Transverse colon (tissue), 4 donors: ENCODE results near the gene MYO1C. TPM values are rescaled to one million over a fixed set of nuclear protein-coding genes. Genes with fewer than 3 reads are reported as not detected.

ENCODE experiments used
- DNase-seq: peaks from one replicate; pipeline ENCODE4 v3.0.0-alpha.2; 2019
- H3K27ac ChIP-seq, 4 donors: fragments of 200-600 bp; sonication (generic); 2 replicates each; pipeline ENCODE4 v1.5.1; 2016 to 2018; ENCODE audit warnings: inconsistent platforms in 4 of 4
- H3K27me3 ChIP-seq: fragments of 200-600 bp; sonication (generic); 2 replicates; pipeline ENCODE4 v1.5.1; 2017; ENCODE audit warnings: inconsistent platforms
- H3K36me3 ChIP-seq, 4 donors: fragments of 200-600 bp; sonication (generic); 2 replicates each; pipeline ENCODE4 v1.5.1; 2017 to 2019; ENCODE audit warnings: inconsistent platforms in 4 of 4
- H3K4me1 ChIP-seq, 4 donors: fragments of 200-600 bp; sonication (generic); 2 replicates each; pipeline ENCODE4 v1.5.1; 2017 to 2020; ENCODE audit warnings: inconsistent platforms in 4 of 4
- H3K4me3 ChIP-seq, 4 donors: fragments of 200-600 bp; sonication (generic); 1 replicate in 1 of 4; 2 replicates in 3 of 4; pipeline versions ENCODE4 v1.5.1 to v1.6.1; 2017 to 2019; ENCODE audit warnings: inconsistent platforms in 4 of 4
- H3K9me3 ChIP-seq, 2 donors: fragments of 200-600 bp; sonication (generic); 2 replicates each; pipeline ENCODE4 v1.5.1; 2017 to 2019; ENCODE audit warnings: inconsistent platforms in 2 of 2
- CTCF ChIP-seq, 5 experiments: fragments of 200-600 bp in 3 of 5; fragments of 450-650 bp in 2 of 5; sonication (generic) in 3 of 5; IDR thresholded peaks; 1 replicate in 2 of 5; 2 replicates in 3 of 5; pipeline ENCODE4 v1.5.1; 2016 to 2017; ENCODE audit warnings: antibody characterized with exemption in 5 of 5, inconsistent platforms in 3 of 5, mild to moderate bottlenecking in 2 of 5, moderate library complexity in 1 of 5
- EP300 ChIP-seq: sonication (generic); formaldehyde crosslinking; IDR thresholded peaks from one replicate; pipeline ENCODE4 v1.6.1; 2017; ENCODE audit warnings: antibody characterized with exemption, low read depth
- POLR2A ChIP-seq: fragments of 450-650 bp; IDR thresholded peaks from one replicate; pipeline ENCODE4 v1.6.1; 2016; ENCODE audit warnings: antibody characterized with exemption, mild to moderate bottlenecking, moderate library complexity
- POLR2AphosphoS5 ChIP-seq, 3 donors: sonication (generic); formaldehyde crosslinking; IDR thresholded peaks; one replicate each; pipeline ENCODE4 v1.6.1; 2016; ENCODE audit warnings: antibody characterized with exemption in 3 of 3
- WGBS, 2 donors: methylation state at CpG; one replicate each; pipeline ENCODE4 v1.1.5; 2018; ENCODE audit warnings: low coverage in 1 of 2; 5-methylcytosine and 5-hydroxymethylcytosine counted together
- in situ Hi-C, 4 donors: fragments of 200-750 bp; cut with MboI; loops; one replicate each; pipeline versions ENCODE4 v1.15.0 to v1.15.1; 2017; ENCODE audit warnings: low sequenced_read_pairs in 3 of 4, low pct_ligation_motif_present in 1 of 4, low pct_unique_long_range_greater_than_20kb in 1 of 4
- intact Hi-C: fragments of 100-400 bp; cut with DNase I; formaldehyde crosslinking; loops from one replicate; pipeline ENCODE4 v1.15.1; 2023; ENCODE audit warnings: low total_unique reads
- total RNA-seq, 4 donors: library from RNA; depleted of rRNA; stranded (reverse); fragments of >200 nt; gene quantifications; one replicate each; pipeline ENCODE4 v1.1.0, GENCODE V29; 2016

Gene MYO1C
- total RNA-seq, 4 donors from 2014 or later = 163 to 456 (median 219) TPM

DNA sequence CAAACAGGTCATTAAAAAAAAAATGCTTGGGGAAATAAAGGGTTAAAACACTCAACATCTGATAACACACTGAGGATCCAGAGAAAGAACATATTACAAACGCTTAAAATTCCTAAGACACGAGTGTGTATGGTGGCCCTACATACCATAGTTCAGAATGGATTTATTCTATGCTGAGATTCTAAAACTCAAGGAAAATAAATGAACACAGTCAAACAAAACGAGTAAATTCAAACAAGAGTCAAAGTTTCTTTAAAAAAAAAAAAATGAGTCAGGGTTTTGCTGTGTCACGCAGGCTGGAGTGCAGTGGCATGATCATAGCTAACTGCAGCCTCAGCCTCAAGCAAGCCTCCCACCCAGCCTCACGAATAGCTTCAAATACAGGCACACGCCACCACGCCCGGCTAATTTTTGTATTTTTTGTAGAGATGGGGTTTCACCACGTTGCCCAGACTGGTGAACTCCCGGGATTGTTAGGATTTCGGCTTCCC is 53.8 kb downstream of the MYO1C start:
- Histone ChIP-seq H3K27ac (peak overlapping the region in 1 of 4 donors; percentile 28), H3K9me3 (no peaks in the 10 kb centered on the region), H3K27me3 (no peaks in the 10 kb centered on the region), H3K36me3 (peaks cover 0 to 24% (median 13%) of the 10 kb centered on the region in 4 donors), H3K4me3 (no peak overlapping the region), H3K4me1 (peaks cover 0 to 24% (median 7%) of the 10 kb centered on the region in 4 donors)
- no peak for DNase-seq
- intact Hi-C loops (no loop called here), in situ Hi-C loops (no loop called here)
- 64 to 77% methylated on average over 8 to 11 of the region's 11 CpGs for WGBS, 2 donors
- TF ChIP-seq CTCF (IDR thresholded peaks at IDR 0.05) (no peak), POLR2AphosphoS5 (IDR thresholded peaks at IDR 0.05) (no peak)

GRCh38 chr17:1435326-1435725 is 57.2 kb downstream of the MYO1C start:
- 76 to 100% methylated on average over 1 to 3 of the region's 3 CpGs for WGBS, 2 donors
- Histone ChIP-seq H3K36me3 (peaks cover 0 to 24% (median 13%) of the 10 kb centered on the region in 4 donors), H3K4me1 (peaks cover 0 to 35% (median 7%) of the 10 kb centered on the region in 4 donors), H3K27ac (peak overlapping the region in 2 of 4 donors; percentile 26 to 45), H3K4me3 (no peak overlapping the region), H3K9me3 (no peaks in the 10 kb centered on the region), H3K27me3 (no peaks in the 10 kb centered on the region)
- in situ Hi-C loops (no loop called here), intact Hi-C loops (no loop called here)
- TF ChIP-seq EP300 (no peak), POLR2AphosphoS5 (IDR thresholded peaks at IDR 0.05) (no peak), POLR2A (no peak), CTCF (IDR thresholded peaks at IDR 0.05) (no peak)
- no peak for DNase-seq

DNA sequence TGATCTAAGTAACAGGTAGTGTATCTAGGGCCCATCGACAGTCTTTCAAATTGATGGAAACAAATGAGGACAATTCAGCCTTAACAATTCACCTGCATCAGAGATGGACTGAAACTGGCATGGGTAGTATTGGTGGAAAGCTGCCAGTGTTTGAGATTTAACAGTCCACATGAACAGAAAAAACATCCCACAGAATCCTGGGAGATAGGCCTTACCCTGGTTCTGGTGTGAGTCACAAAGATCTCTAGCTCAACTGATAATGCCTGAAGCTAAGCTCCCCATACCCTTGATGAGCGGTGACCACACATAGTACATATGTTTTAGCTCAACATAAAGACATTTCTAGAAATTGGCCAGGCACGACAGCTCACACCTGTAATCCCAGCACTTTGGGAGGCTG is 58.3 kb downstream of the MYO1C start:
- peaks cover 0 to 28% (median 13%) of the 10 kb centered on the region in 4 donors for H3K36me3 ChIP-seq
- intact Hi-C loops = no loop called here
- H3K27me3 ChIP-seq = no peaks in the 10 kb centered on the region
- in situ Hi-C loops = no loop called here
- WGBS, 2 donors = 88% methylated on average over 3 of the region's 3 CpGs; no CpG with 5 or more reads in 1 of the 2 donors
- H3K9me3 ChIP-seq = no peaks in the 10 kb centered on the region
- peaks cover 0 to 35% (median 7%) of the 10 kb centered on the region in 4 donors for H3K4me1 ChIP-seq
- H3K27ac ChIP-seq = peak overlapping the region in 2 of 4 donors; percentile 45
- TF ChIP-seq POLR2AphosphoS5 (IDR thresholded peaks at IDR 0.05) (peak in 1 of 3 donors; percentile 55), EP300 (no peak)
- no peak overlapping the region for H3K4me3 ChIP-seq
- DNase-seq = no peak

- 72 to 83% methylated on average over 1 to 2 of the region's 2 CpGs for WGBS, 2 donors
- intact Hi-C loops = no loop called here
- H3K9me3 ChIP-seq = no peaks in the 10 kb centered on the region
- TF ChIP-seq EP300 (no peak), POLR2AphosphoS5 (IDR thresholded peaks at IDR 0.05) (no peak), POLR2A (no peak), CTCF (IDR thresholded peaks at IDR 0.05) (no peak)
- DNase-seq = no peak
- H3K36me3 ChIP-seq = peaks cover 0 to 26% (median 10%) of the 10 kb centered on the region in 4 donors
- H3K27me3 ChIP-seq = no peaks in the 10 kb centered on the region
- peaks cover 0 to 33% (median 0%) of the 10 kb centered on the region in 4 donors for H3K4me1 ChIP-seq
- no peak overlapping the region for H3K27ac ChIP-seq
- no peak overlapping the region for H3K4me3 ChIP-seq
- in situ Hi-C loops = no loop called here
Observed at GRCh38 chr17:1431631-1432104, 60.8 kb downstream of the MYO1C start.
